Measurements from ENCODE around the gene NTNG1.

- TF ChIP-seq CTCF (IDR thresholded peaks at IDR 0.05), result no peak
- TF ChIP-seq POLR2A (IDR thresholded peaks at IDR 0.05), result no peak
Measured at GRCh38 chr1:107357376-107357775, 216.5 kb downstream of the NTNG1 start.
